Ascending aorta (tissue), 2 donors: ENCODE measurements around the gene TNFAIP6. TPM values are rescaled to one million over a fixed set of nuclear protein-coding genes. Genes with fewer than 3 reads are reported as not detected.

ENCODE experiments used
- DNase-seq, 2 donors: peaks; one replicate each; pipeline ENCODE4 v3.0.0-alpha.2; 2019; ENCODE audit warnings: low spot score in 2 of 2
- H3K27ac ChIP-seq, 2 donors: fragments of 200-600 bp; sonication (generic); one replicate each; pipeline ENCODE4 v1.5.1; 2016 to 2017; ENCODE audit warnings: mild to moderate bottlenecking in 1 of 2
- H3K27me3 ChIP-seq: fragments of 200-600 bp; sonication (generic); one replicate; pipeline ENCODE4 v1.5.1; 2017
- H3K36me3 ChIP-seq, 2 donors: fragments of 200-600 bp; sonication (generic); one replicate each; pipeline ENCODE4 v1.5.1; 2016
- H3K4me1 ChIP-seq, 2 donors: fragments of 200-600 bp; sonication (generic); one replicate each; pipeline ENCODE4 v1.5.1; 2016 to 2017; ENCODE audit warnings: mild to moderate bottlenecking in 1 of 2
- H3K4me3 ChIP-seq, 2 donors: fragments of 200-600 bp; sonication (generic); one replicate each; pipeline ENCODE4 v1.5.1; 2016 to 2017; ENCODE audit warnings: mild to moderate bottlenecking in 1 of 2
- H3K9me3 ChIP-seq, 2 donors: fragments of 200-600 bp; sonication (generic); one replicate each; pipeline ENCODE4 v1.5.1; 2016
- CTCF ChIP-seq, 3 experiments: fragments of 200-600 bp in 2 of 3; fragments of 450-650 bp in 1 of 3; sonication (generic) in 2 of 3; IDR thresholded peaks; one replicate each; pipeline ENCODE4 v1.5.1; 2016 to 2019; ENCODE audit warnings: antibody characterized with exemption in 3 of 3, mild to moderate bottlenecking in 1 of 3, moderate library complexity in 1 of 3
- intact Hi-C: fragments of 100-400 bp; cut with DNase I; formaldehyde crosslinking; loops from one replicate; pipeline ENCODE4 v1.15.1; 2023
- total RNA-seq: library from RNA; depleted of rRNA; stranded (reverse); fragments of >200 nt; gene quantifications from one replicate; pipeline ENCODE4 v1.1.0, GENCODE V29; 2016

The TNFAIP6 gene
- total RNA-seq, 1 donor from 2014 or later, result 13.6 TPM

GRCh38 chr2:151329998-151330397 lies 27.4 kb upstream of the TNFAIP6 start:
- no peak for TF ChIP-seq CTCF (IDR thresholded peaks at IDR 0.05)
- DNase-seq, result no peak
- intact Hi-C loops, result no loop called here
- Histone ChIP-seq H3K4me1 (no peaks in the 10 kb centered on the region), H3K27me3 (no peaks in the 10 kb centered on the region), H3K4me3 (no peak overlapping the region), H3K27ac (no peak overlapping the region), H3K36me3 (no peaks in the 10 kb centered on the region), H3K9me3 (no peaks in the 10 kb centered on the region)

DNA sequence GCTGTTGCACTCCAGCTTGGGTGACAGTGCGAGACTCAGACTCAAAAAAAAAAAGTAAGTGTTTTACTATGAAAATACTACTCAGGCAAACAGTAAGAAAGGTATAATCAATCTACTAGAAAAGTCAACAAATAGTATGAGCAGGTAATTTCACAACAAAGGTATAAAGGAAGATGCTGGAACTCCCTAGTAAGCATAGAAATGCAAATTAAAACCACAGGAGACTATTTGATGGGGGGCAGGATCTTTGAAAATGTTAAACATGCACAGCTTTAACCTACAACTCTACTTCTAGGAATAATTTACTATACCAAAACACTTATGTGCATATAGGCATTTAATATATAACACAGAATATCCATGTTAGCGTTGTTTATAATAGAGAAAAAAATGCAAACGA lies 24.3 kb upstream of the TNFAIP6 start:
- no peak for DNase-seq
- Histone ChIP-seq H3K36me3 (no peaks in the 10 kb centered on the region), H3K9me3 (no peaks in the 10 kb centered on the region), H3K4me3 (no peak overlapping the region), H3K27me3 (no peaks in the 10 kb centered on the region), H3K27ac (no peak overlapping the region), H3K4me1 (no peaks in the 10 kb centered on the region)
- intact Hi-C loops, result no loop called here
- no peak for TF ChIP-seq CTCF (IDR thresholded peaks at IDR 0.05)

DNA sequence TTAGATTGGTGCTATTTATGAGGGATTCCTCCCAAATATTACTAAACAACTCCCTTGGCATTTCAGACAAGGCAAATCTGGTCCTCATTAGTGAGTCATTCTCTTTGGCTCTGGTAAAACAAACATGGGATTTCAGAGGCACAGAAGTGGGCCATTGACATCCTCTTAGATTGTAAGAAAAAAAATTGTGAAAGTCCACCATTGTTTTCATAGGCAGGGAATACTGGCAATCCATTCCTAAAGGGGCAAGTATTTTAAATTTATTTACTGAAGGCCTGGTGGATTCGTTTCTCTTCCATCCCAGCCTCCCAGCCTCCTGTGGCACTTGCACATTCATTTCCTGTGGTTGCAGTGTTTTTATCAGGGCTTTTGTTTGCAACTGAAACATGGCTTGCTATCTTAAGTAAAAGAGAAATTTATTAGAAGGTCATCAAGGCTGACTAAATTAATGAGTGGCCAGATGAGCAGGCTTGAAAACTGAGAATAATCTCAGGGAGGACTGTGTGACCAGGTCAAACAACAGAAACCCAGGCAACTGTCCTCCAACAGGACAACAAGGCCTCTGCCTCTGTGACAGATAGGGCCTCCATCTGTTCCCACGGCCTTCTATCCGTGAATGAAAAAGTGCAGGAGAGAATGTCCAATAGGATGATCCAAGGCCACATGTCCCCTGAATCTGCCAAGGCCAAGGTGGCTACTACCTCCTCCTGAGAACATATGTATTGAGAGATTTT lies 23.1 kb upstream of the TNFAIP6 start:
- H3K4me1 ChIP-seq, result no peaks in the 10 kb centered on the region
- H3K4me3 ChIP-seq, result no peak overlapping the region
- H3K9me3 ChIP-seq, result no peaks in the 10 kb centered on the region
- TF ChIP-seq CTCF (IDR thresholded peaks at IDR 0.05), result no peak
- intact Hi-C loops, result no loop called here
- H3K27ac ChIP-seq, result no peak overlapping the region
- no peak for DNase-seq
- no peaks in the 10 kb centered on the region for H3K36me3 ChIP-seq
- no peaks in the 10 kb centered on the region for H3K27me3 ChIP-seq

DNA sequence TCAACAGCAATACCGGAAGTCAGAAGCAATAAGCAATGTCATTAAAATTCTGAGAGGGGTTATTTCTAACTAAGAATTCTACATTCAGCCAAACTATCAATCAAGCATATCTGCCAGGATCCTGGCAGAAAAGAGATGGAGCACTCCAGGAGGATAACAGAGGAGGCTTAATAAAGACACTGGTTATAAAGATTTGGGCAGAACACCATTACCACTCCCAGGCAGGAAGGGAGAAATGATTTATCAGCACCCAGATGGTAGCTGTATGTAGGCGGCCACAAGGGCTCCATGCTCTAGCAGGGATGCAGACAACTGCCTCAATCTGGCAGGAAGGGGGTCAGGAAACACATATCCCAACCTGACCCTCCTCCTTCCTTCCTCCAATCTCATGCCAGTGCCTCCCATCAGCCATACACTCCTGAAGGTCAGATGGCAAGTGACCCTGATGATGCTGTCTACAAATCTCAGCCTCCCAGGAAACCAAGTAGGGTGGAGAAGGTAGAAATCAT lies 20.5 kb upstream of the TNFAIP6 start:
- no peak for DNase-seq
- Histone ChIP-seq H3K9me3 (no peaks in the 10 kb centered on the region), H3K4me3 (no peak overlapping the region), H3K36me3 (no peaks in the 10 kb centered on the region), H3K27me3 (no peaks in the 10 kb centered on the region), H3K4me1 (no peaks in the 10 kb centered on the region), H3K27ac (no peak overlapping the region)
- intact Hi-C loops, result no loop called here
- TF ChIP-seq CTCF (IDR thresholded peaks at IDR 0.05), result no peak

DNA sequence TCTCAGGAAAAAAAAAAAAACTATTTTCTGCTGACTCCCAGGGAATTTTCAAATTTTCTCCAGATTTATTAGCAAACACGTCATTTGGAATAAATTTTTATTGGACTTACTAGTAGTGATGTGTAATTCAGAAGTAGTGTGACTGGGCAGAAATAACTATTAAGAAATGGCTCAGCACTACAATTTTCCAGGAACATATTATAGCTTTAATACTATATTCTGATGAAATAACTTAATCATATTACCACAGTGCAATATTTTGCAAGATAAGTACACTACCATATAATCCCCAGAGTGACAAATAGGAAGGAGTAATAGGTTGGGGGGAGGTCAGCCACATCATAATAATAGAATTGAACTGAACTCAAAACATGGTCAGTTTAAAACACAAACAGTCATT lies 19.7 kb upstream of the TNFAIP6 start:
- intact Hi-C loops, result no loop called here
- H3K36me3 ChIP-seq, result no peaks in the 10 kb centered on the region
- no peak overlapping the region for H3K4me3 ChIP-seq
- H3K9me3 ChIP-seq, result no peaks in the 10 kb centered on the region
- H3K27ac ChIP-seq, result no peak overlapping the region
- H3K4me1 ChIP-seq, result no peaks in the 10 kb centered on the region
- no peaks in the 10 kb centered on the region for H3K27me3 ChIP-seq
- no peak for TF ChIP-seq CTCF (IDR thresholded peaks at IDR 0.05)
- DNase-seq, result no peak
